ENCODE results near the gene FREM2. TPM values are rescaled to one million over a fixed set of nuclear protein-coding genes. Genes with fewer than 3 reads are reported as not detected.

Gene FREM2
- total and polyA plus RNA-seq, 2 of the 4 experiments (the other 2 are of a cell fraction): not detected

DNA sequence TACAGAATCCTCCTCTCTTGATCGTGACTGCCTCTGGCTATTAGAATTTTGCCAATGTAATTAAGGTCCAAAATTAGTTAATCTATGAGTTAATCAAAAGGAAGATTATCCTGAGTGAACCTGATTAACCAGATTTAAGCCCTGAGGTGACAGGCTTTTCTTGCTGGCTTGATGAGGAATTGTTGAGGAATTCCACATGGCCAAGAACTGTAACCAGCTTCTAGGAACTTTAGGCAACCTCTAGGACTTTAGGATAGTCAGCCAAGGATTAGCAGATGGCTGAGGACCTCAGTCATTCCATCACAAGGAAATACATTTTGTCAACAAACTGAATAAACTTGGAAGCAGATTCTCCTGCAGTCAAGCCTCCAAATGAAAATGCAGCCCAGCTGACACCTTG, 219.0 kb downstream of the FREM2 start:
- Histone ChIP-seq H3K4ac (ENCODE audit: low read depth, low read length) (no peak overlapping the region), H3K4me3 (ENCODE audit: insufficient read depth, low read depth, low read length) (no peak overlapping the region), H2BK15ac (ENCODE audit: low read depth, low read length) (no peak overlapping the region), H4K8ac (ENCODE audit: low read depth in 2 of 2, low read length in 2 of 2) (no peak overlapping the region), H3K36me3 (ENCODE audit: control insufficient read depth, insufficient read depth, low read length) (no peaks in the 10 kb centered on the region), H3K9me3 (ENCODE audit: control insufficient read depth, insufficient read depth, low read length) (no peaks in the 10 kb centered on the region), H4K91ac (ENCODE audit: insufficient read depth, low read depth, low read length) (no peak overlapping the region), H3K18ac (ENCODE audit: low read depth, low read length) (no peak overlapping the region), H3K23ac (ENCODE audit: low read depth, low read length) (no peak overlapping the region), H3K14ac (replicated peaks; ENCODE audit: low read depth, low read length) (no peak overlapping the region), H2BK20ac (ENCODE audit: low read depth, low read length) (no peak overlapping the region), H3K79me1 (ENCODE audit: low read depth in 1 of 2, low read length in 2 of 2) (no peaks in the 10 kb centered on the region), H3K27me3 (ENCODE audit: control insufficient read depth, insufficient read depth, low read length) (no peaks in the 10 kb centered on the region), H3K9me1 (ENCODE audit: insufficient read depth, low read length) (no peaks in the 10 kb centered on the region), H3K27ac (ENCODE audit: insufficient read depth, low read length) (no peak overlapping the region), H4K20me1 (ENCODE audit: insufficient read depth, low read length) (no peaks in the 10 kb centered on the region), H2BK5ac (ENCODE audit: low read depth, low read length, poor library complexity, severe bottlenecking) (no peak overlapping the region), H3K9ac (ENCODE audit: low read depth, low read length) (no peak overlapping the region), H2BK120ac (ENCODE audit: low read depth, low read length) (no peak overlapping the region), H2AK9ac (replicated peaks; ENCODE audit: low read depth, low read length, poor library complexity) (no peak overlapping the region), H4K5ac (ENCODE audit: low read depth, low read length) (no peak overlapping the region), H2AK5ac (ENCODE audit: low read depth, low read length) (no peak overlapping the region), H3K4me1 (ENCODE audit: control insufficient read depth, insufficient read depth, low read length) (no peaks in the 10 kb centered on the region), H2AFZ (replicated peaks; ENCODE audit: low read length, poor library complexity) (no peak overlapping the region), H3K4me2 (ENCODE audit: low read depth, low read length) (no peak overlapping the region), H3K56ac (ENCODE audit: extremely low read depth, insufficient read depth, low read length) (no peak overlapping the region)
- ChIA-PET CTCF (interaction anchor here (1.3 kb wide), 1 partner anchor 32 kb away, joined by 3 read pairs; no protein-coding TSS in a partner anchor), POLR2A (ENCODE audit: unreplicated experiment) (no interaction called here)
- ATAC-seq (ENCODE audit: low read depth): no peak
- no CpG with 5 or more reads among the region's 1 CpG for WGBS, 2 experiments (ENCODE audit: extremely low coverage in 2 of 2, insufficient read length in 1 of 2)
- no TSS peak for BruUV-seq (replicated peaks)
- dilution Hi-C loops (cut with HindIII; ENCODE audit: low sequenced_read_pairs, unreplicated experiment): no loop called here
- no peak for DNase-seq
- intact Hi-C loops (cut with micrococcal nuclease): no loop called here
- in situ Hi-C loops (cut with MboI; ENCODE audit: low sequenced_read_pairs): no loop called here
- TF ChIP-seq MAZ (IDR thresholded peaks at IDR 0.05; ENCODE audit: borderline replicate concordance, low read depth, low read length): no peak
- TF ChIP-seq MAFK (IDR thresholded peaks at IDR 0.05; ENCODE audit: low read depth, low read length): no peak
- TF ChIP-seq, protein P1, sequence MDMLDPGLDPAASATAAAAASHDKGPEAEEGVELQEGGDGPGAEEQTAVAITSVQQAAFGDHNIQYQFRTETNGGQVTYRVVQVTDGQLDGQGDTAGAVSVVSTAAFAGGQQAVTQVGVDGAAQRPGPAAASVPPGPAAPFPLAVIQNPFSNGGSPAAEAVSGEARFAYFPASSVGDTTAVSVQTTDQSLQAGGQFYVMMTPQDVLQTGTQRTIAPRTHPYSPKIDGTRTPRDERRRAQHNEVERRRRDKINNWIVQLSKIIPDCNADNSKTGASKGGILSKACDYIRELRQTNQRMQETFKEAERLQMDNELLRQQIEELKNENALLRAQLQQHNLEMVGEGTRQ (IDR thresholded peaks at IDR 0.05; ENCODE audit: low read depth, low read length): no peak

Measured in IMR-90 (cell line).